GM21515 (cell line): Measurements from ENCODE around the gene C19orf25.

Source experiments
- ATAC-seq: cut with Tn5 transposase; IDR thresholded peaks from one replicate; pipeline ENCODE4 v1.9.1; 2021; ENCODE audit not compliant: unreplicated experiment

C19orf25 gene

DNA sequence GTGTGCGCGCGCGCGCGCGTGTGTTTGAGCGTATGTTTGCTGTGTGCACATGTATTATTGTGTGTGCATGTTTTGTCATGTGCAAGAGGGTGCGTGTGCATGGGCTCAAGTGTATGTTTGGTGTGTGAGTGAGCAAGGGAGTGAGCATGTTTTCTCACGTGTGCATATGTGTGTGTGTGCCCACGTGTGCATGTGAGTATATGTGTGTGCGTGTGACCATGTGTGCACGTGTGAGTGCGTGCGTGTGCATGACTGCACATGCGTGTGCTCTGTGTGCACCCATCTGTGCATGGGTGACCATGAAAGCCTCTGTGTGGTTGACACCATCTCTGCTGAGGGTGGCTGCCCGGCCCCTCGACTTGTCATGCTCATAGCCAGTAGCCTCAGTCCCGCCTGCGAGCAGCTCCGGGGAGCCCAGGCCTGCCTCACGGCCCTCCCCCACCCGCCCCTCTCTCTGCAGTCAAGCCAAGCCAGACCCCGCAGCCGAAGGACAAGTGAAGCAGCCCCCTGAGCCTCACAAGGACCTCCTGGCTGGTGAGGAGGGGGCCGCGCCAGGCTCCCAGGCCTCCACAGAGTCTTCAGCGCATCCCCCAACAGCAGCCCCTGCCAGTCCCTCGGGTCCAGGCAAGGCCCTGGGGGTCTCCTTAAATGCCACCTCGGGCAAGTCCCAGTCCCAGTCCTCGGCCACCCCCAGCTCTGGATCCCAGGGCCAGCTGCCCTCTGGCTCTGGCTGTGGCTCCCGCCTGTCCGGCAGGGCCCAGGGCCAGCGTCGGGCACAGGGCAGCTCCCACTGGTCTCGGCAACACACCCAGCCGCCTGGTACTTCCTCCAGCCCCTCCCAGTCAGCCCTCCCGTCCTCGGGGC, 17.9 kb upstream of the C19orf25 start:
- no peak for ATAC-seq

DNA sequence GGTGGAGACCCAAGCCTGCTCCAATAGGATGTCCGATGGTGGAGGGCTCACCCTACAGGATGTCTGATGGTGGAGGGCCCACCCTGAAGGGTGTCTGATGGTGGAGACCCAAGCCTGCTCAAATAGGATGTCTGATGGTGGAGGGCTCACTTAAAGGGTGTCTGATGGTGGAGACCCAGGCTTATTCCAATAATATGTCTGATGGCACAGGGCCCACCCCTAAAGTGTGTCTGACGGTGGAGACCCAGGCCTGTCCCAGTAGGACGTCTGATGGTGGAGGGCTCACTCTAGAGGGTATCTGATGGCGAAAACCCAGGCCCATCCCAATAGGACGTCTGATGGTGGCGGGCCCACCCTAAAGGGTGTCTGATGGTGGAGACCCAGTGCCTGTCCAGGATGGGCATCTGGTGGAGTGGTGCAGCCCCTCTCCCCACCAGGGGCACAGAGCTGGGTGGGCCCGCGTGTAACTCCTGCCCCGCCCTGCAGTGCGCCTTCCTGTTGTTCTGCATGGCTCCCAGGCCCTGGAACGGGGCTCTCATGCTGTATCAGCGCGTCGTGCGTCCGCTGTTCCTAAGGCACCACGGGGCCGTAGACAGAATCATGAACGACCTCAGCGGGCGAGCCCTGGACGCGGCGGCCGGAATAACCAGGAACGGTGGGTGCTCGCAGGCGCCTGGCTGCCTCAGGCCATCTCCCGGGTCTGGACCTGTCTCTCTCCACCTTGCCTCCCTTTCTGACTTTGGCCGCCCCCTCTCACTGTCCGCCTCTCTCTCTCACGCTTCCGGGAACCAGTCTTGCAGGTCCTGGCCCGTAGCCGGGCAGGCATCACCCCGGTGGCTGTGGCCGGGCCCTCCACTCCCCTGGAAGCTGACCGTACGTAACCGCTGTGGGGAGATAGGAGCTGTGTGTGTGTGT, 17.0 kb upstream of the C19orf25 start:
- ATAC-seq, result no peak

DNA sequence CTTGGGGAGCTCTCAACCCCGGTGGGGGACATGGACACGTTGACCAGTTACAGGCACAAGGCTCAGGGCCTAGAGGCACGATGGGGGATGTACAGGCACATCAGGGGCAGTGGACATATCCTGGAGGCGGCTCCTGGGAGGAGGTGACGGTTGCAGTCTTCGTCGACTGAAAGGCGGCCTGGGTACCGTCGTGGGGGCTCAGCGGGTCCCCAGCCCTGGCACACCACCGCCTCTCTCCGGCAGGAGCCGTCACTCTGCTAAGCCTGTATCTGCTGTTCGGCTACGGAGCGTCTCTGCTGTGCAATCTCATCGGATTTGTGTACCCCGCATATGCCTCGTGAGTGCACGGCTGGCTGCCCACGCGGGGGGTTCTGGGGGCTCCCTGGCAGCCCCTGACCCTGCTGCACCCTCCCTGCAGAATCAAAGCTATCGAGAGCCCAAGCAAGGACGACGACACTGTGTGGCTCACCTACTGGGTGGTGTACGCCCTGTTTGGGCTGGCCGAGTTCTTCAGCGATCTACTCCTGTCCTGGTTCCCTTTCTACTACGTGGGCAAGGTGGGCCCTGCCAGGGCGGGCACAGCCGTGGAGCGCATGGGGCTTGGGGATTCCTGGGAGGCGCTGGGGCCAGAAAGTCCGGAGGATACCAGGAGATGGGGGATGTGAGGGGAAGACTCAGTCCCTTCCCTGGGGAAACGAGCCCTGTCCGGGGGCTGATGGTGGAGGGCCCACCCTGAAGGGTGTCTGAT, 16.2 kb upstream of the C19orf25 start:
- ATAC-seq, result no peak

DNA sequence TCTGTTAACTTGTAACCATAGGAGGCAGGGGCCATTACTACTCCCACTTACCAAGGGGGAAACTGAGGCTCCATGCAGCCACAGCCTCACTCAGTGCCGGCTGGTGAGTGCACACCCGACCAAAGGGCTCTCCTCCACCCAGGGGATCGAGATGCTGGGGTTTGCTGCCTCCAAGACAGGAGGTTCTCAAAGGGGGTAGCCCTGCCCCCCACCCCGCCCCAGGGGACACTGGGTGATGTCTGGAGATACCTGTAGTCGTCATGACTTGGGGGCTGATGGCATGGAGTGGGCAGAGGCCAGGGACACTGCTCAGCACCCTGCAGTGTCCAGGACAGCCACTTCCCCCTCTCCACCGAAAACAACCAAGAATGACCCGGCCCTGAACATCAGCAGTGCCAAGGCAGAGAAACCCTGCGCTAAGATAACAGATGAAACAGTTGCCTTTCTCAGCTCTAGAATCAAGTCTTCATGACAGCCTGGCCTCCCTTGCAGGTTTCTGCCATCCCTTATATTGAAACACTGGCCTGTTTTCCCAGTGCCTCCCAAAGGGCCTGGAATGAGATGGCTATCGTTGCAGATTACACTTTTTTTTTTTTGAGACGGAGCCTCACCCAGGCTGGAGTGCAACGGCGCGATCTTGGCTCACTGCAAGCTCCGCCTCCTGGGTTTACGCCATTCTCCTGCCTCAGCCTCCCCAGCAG, 15.2 kb upstream of the C19orf25 start:
- no peak for ATAC-seq

DNA sequence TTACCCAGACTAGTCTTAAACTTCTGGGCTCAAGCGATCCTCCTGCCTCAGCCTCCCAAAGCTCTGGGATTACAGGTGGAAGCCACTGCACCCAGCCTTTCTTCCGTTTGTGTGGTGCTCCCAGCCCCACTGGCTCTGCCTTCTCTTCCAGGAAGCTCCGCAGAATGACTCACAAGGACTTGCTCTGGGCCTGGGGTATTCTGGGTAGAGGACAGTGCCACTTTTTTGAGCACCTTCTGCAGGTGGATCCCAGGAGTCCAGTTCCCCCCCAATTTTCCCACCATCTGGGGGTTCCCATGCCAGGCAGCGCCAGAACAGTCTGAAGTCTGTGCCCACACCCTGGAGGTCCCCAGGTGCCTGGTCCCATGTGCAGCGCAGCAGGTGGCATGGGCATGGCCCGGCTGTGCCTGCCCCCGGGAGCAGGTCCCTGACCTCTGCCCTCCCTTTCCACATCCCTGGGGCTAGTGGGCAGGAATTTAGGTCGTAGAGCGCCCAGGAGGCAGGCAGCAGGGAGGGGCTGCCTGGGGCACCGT, 13.5 kb upstream of the C19orf25 start:
- ATAC-seq, result no peak

DNA sequence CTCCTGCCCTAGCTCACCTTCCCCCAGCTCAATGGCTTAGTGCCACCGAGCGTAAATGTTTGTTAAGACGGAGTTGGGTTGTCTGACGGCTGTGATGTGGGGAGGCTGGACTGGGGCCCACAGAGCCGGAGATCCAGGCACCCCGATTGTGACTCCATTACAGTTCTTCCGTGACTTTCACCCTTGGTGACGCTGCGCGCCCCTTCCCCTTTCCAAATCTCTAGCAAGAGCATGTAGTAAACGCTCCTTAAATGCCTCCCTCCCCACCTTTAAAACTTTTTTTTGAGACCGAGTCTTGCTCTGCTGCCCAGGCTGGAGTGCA, 12.8 kb upstream of the C19orf25 start:
- ATAC-seq, result no peak

DNA sequence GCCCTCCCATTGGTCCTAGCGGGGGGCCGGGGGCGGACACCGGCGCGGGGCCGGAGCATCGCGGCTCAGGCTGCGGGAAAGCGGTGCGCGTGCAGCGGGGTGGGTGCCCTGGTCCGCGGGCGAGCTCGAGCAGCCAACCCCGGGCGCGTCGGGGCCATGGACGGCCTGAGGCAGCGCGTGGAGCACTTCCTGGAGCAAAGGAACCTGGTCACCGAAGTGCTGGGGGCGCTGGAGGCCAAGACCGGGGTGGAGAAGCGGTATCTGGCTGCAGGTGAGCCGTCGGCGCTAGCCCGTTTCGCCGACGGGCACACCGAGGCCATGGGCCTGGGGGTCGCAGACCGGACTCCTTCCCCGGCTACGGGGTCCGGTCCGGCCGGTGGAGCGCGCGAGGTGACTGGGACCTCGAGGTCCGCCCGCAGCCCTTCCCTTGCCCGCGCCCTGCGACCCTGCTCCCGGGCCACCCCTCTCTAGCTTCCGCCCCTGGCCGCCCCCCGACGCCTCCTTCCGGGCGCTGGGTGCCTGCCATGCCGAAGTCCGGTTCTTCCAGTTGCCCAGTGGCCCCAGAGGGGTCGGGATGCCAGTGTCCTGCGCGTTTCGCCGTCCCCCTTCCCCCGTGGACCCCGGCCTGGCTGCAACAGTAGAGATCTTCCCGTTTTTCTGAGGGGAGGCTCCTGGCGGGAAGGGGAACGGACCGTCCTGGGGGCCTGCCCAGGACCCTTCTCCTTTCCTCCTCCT, 12.3 kb upstream of the C19orf25 start, which contains the start of gene REEP6:
Gene REEP6, plus strand, starts transcription at position 68 of the 735 bp plus-strand sequence. Its CDS starts 89 bp downstream, at position 157.
- no peak for ATAC-seq

DNA sequence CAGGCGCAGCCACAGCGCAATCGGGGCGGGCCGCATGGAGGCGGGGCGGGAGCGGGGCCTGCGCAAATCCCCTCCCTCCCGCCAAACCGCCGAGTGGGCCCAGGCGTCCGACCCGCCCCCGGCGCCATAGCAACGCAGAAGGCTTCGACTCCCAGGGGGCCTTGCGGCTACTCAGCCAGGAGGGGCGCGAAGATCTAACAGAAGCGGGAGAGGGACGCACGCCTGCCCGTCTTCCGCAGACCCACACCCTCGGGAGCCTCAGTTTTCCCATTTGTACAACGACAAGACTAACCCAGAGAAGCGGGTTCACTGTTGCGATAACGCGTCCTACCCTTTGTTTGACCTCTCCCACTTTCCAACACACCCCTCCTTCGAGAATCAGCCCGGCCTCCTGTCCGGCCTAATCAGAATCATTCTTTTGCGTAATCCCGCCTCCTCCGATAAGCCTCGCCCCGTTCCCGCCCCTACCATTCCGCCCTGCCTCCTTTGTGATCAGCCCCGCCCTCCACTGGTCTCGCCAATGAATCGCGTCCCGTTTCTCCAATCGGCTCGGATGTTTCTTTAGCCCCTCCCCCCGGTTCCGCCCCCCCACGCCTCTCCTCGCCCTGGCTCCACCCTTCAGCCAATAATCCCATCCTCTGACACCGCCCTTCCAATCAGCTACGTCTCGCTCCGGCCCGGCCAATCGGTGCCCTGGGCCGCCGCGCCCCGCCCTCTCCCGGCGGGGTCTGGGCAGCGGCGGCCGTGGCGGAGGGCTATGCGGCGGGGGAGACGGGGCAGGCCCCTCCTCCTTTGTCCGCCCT, 11.5 kb upstream of the C19orf25 start, which contains the start of gene PCSK4:
Gene PCSK4, minus strand, starts transcription at position 40 of the 803 bp plus-strand sequence. Its CDS starts 4 bp downstream, at position 36.
- peak; percentile 79 for ATAC-seq

DNA sequence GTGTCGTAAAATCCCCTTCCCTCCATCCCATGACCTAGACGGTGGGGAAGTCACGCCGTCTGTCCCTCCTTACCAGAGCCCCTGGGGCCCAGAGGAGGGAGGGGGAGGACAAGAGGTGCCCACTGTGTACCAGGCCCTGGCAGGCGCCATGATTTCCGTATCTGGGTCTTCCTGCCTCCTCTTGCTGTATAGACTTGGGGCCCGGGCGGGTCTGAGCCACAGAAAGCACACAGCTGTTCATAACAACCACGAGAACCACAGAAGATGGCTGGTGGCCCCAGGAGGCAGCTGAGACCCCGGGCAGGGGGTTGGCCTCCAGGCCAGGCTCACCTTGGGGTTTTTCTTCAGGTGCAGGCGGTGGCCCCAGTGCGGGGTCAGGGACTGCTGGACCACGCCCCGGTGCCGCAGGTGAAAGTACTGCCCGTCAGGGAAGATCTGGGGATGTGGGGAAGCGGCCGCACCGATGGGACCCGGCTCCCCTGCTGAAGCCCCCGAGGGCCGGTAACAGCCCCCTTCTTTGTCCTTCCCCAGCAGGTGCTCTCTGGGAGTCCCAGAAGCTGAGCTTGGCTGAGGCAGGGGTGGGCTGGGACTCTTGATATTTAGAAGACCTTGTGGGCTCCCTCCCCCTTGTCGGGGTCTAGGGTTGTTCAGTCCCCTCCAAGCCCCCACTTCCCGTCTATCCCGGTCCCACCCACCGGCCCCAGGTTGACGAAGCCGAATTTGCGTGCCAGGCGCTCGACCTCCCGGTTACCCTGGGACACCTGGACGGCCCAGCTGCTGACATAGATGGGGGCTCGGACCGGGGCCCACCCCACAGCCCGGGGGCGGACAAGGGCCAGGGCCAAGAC, 10.7 kb upstream of the C19orf25 start:
- no peak for ATAC-seq

DNA sequence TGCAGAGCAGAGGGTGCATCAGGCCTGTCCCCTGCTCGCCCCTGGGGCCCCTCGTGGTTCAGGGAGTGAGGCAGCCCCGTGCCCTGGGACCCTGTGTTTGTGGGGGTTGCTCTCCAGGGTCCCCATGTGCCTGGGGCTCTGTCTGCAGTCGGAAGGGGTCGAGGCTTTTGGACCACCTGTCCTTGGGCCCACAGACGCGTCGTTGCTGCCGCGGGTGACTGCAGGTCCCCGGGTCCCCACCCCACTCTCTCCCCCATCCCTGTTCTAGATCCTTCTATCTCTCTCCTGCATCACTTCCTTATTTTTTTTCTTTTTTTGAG, 9.2 kb upstream of the C19orf25 start:
- no peak for ATAC-seq

DNA sequence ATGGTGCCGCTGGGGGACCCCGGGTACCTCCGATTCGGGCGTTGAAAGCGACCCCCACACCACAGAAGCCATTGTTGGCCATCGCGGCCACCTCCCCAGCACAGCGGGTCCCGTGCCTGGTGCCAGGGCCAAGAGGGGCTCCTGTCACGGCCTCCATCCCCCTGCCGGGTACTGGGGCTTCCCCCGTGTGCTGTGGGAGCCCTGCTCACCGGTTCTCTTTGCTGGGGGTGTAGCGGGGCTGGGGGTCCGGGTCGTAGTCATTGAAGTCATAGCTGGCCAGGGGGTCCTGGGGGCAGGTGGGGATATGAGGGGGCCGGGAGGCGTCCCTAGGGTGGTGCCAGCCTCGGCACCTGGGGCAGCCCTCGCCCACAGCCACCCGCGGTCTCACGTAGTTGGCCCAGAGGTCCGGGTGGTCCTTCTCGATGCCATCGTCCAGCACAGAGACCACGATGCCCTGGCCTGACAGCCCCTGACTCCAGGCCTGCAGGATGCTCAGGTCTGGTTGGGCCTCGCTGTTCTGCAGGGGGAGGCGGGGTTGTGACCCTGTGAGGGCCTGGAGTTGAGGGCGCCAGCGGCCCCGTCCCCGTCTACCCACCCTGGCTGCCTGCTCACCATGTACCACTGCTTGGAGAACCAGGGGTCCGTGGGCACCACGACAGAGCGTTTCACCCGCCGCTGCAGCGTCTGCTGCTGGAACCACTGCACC, 8.7 kb upstream of the C19orf25 start:
- ATAC-seq, result no peak

DNA sequence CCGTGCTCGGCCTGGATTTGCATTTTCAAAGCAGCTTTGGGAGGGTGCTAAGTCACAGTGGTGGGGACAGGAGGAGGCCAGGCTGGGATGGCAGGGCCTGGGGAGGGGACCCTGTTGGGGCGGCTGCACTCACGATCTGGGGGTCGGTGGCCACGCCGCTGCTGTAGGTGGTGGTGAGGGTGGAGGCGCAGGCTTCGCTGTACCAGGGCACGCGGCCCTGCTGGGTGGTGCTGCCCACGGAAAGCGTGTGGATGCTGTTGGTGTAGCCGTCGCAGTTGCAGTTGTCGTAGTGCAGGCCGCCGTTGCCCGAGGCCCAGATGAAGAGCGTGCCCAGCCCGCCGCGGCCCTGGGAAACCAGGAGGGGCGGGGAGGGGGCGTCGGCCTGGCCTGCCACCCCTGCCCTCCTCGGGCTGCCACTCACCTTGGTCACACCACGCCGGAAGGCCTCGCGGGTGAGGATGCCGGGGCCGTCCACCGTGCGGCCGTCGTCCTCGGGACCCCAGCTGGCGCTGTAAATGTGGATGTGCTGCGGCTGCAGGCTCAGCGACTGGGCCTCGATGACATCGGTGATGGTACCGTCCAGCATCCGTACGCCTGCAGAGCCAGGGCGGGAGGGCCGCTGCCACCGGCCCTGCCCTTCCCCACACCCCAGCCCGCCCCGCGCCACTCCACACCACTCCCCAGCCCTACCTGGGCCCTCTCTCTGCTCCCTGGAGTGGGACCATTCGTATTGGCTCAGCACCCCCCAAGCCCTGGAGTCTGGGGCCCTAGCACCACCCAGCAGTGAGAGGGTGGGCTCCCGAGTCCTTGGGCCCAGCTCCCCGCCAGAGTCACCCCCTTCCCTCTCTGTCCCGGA, 7.9 kb upstream of the C19orf25 start:
- no peak for ATAC-seq

DNA sequence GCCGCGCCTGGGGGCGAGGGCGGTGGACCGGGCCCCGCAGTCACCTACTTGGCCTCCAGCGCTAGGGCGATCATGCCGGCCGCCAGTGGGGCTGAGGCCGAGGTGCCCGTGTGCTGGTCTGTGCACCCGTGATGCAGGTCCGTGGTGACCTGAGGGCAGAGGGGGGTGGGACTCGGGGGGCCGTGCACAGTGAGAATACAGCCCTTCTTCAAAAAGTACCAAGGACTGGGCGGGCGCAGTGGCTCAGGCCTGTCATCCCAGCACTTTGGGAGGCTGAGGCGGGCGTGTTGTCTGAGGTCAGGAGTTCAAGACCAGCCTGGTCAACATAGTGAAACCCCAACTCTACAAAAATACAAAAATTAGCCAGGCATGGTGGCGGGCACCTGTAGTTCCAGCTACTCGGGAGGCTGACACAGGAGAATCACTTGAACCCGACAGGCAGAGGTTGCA, 5.0 kb upstream of the C19orf25 start:
- ATAC-seq, result no peak

DNA sequence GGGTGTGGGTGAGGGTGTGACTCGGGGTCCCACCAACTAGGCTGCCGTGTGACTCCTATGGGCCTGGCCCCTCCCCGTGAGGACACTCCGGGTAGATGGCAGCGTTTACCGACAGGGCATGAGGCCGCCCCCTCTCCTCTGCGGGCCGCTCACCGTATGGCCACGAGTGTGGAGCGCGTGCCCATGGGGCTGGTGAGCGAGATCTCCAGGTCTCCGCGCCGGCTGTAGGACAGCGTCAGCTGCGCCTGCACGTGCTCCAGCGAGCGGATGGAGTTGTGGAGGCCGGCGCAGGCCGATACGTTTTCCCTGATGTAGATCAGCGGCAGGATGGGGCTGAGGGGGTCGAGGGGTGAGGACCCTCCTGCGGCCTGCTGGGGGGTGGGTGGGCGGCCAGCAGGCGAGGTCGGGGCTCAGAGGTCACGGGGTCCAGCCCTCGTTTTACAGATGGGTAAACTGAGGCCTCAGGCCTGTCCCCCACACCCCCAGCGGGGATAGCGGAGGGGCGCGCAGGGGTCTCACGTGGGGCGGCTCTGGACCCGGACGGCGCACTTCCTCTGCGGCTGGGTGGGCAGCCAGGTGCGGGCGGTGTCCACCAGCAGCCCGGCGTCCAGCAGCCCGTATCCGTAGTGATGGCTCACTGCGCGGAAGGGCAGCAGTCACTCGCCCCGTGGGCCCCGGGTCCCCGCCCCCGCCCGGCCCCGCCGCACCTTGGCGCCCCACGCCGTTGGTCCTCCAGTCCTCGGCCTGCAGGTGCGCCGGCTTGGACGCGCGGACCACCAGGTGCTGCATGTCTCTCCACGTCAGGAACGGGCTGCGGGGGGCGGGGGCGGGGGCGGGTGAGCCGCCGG, 4.3 kb upstream of the C19orf25 start:
- no peak for ATAC-seq

DNA sequence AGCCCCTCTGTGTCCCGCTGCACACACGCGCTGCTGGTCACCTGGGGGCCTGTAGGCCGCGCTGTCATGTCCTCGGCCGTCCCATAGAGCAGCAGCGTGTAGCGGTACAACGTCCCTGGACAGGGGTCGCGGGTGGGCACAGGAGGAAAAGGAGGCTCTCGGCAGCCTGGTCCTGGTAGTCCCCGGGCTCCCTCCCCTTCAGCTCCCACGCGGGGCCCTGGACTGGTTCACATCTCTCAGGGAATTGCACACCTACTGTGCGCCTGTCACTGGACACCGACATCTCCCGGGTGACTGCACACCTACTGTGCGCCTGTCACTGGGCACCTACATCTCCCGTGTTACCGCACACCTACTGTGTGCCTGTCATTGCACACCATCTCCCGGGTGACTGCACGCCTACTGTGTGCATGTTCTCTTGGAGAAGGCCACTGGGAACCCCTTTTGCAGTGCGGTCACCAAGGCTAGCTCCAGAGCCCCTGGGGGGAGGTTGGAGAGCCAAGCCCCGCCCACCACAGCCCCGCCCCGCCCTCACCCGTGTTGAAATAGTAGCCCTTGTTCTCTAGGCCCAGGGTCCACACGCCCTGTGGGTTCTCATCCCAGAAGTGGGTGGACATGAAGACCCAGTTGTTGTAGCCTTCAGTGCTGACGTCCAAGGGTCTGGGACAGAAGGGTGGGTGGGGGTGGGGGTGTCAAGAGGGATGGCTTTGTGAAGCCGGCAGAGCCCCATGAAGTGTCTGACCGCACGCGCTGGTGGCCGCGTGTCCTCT, 3.5 kb upstream of the C19orf25 start:
- no peak for ATAC-seq
